Activated naive CD4-positive, alpha-beta T cell treated with anti-CD3 and anti-CD28 coated beads, Interleukin-2, amount 50 U/mL, for 24 hours (primary cell): ENCODE results near the gene TP53INP2.
"Not testable (repeated sequence)": the region's sequence is repeated elsewhere in the genome, so short reads cannot be mapped to it uniquely, and the experiment has no call there.

Experiments used
- H3K27ac Mint-ChIP-seq: one replicate; pipeline ENCODE4 v1.8.0; 2021; ENCODE audit warnings: mild to moderate bottlenecking, mixed read lengths
- H3K27me3 Mint-ChIP-seq: one replicate; pipeline ENCODE4 v1.8.0; 2021; ENCODE audit warnings: mixed read lengths
- H3K36me3 Mint-ChIP-seq: one replicate; pipeline ENCODE4 v1.8.0; 2021; ENCODE audit warnings: mixed read lengths
- H3K4me1 Mint-ChIP-seq: one replicate; pipeline ENCODE4 v1.8.0; 2021; ENCODE audit warnings: mixed read lengths
- H3K4me3 Mint-ChIP-seq: one replicate; pipeline ENCODE4 v1.8.0; 2021; ENCODE audit warnings: mild to moderate bottlenecking, mixed read lengths
- H3K9me3 Mint-ChIP-seq: one replicate; pipeline ENCODE4 v1.8.0; 2021; ENCODE audit warnings: mixed read lengths

The TP53INP2 gene

DNA sequence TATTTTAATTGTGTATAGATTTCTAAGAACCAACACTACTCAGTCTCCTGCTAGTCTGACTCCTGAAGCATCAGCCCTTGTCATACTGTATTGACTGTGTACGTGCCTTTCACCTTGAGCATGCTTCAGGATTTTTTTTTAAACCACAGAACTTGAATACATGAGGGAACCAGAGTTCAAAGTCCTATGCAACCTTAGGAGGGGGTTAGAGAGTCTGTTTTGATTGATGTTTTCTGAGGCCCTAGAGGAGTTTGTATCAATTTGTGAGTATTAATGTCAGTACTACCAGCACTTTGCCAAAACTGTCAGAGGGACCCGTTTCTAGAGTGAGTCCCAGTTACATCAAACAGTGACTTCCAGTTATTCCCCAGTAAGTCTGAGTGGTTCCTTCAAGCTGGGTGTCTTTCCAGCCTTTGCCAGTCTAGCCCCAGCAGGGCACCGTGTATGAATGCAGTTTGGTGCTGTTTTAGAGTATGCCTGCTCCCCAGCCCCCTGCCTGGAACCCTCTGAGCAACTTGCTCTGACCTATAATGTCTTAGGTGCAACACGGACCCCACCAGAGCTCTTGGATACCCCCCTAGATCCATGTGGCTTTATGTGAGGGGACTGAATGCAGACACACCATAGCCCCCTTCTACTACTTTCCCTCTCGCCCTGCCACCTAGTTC is 8.5 kb downstream of the TP53INP2 start:
- Mint-ChIP-seq H3K4me1 (peaks cover 21% of the 10 kb centered on the region), H3K27me3 (no peaks in the 10 kb centered on the region), H3K36me3 (peaks cover 4% of the 10 kb centered on the region), H3K9me3 (no peaks in the 10 kb centered on the region), H3K4me3 (no peak overlapping the region), H3K27ac (no peak overlapping the region)

DNA sequence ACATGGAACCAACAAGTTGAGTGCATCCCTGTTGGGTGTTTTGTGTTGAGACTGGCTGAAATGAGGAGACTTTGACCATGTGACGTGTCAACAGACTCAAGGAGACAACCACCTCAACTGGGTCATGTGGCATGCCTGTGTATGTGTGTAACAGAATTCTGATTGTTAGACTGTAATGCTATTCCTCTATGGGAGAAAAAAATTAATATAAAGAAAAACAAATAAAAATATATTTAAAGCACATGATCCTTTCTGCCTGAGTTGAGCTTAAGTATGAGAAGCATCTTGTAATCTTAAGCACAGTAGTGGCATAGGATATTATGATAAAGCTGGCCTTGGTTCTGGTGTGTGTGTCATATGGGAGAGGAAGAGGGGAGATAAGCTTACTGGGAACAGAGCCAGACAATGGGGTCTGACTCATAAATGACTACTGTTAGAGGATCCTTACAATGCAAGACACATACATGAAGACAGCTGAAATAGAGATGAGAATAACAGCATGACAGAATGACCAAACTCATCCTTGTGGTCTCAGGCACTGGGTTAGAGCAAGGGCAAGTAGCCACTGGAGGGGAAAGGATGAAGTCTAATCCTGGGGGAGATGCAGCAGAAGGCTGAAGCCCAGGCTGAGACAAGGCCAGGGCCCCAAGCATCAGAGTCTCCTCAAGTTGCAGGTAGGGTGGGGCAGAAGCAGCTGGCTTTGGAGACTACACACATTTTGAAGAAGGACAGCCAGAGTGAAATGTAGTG is 9.2 kb downstream of the TP53INP2 start:
- H3K4me3 Mint-ChIP-seq = no peak overlapping the region

GRCh38 chr20:34713944-34714515 is 9.9 kb downstream of the TP53INP2 start:
- H3K4me3 Mint-ChIP-seq, H3K27me3 Mint-ChIP-seq, H3K27ac Mint-ChIP-seq, H3K36me3 Mint-ChIP-seq, H3K9me3 Mint-ChIP-seq: not testable (repeated sequence)
- peaks cover 16% of the 10 kb centered on the region for H3K4me1 Mint-ChIP-seq

More for the DNA sequence above, 9.2 kb downstream of the TP53INP2 start:
- Mint-ChIP-seq H3K36me3 (peaks cover 4% of the 10 kb centered on the region), H3K4me1 (peaks cover 20% of the 10 kb centered on the region), H3K9me3 (no peaks in the 10 kb centered on the region), H3K27me3 (no peaks in the 10 kb centered on the region), H3K27ac (no peak overlapping the region)

GRCh38 chr20:34715384-34715783 is 11.2 kb downstream of the TP53INP2 start:
- no peak overlapping the region for H3K4me3 Mint-ChIP-seq
- peaks cover 4% of the 10 kb centered on the region for H3K36me3 Mint-ChIP-seq
- peaks cover 12% of the 10 kb centered on the region for H3K4me1 Mint-ChIP-seq
- H3K27ac Mint-ChIP-seq = no peak overlapping the region
- H3K9me3 Mint-ChIP-seq = no peaks in the 10 kb centered on the region
- H3K27me3 Mint-ChIP-seq = no peaks in the 10 kb centered on the region

DNA sequence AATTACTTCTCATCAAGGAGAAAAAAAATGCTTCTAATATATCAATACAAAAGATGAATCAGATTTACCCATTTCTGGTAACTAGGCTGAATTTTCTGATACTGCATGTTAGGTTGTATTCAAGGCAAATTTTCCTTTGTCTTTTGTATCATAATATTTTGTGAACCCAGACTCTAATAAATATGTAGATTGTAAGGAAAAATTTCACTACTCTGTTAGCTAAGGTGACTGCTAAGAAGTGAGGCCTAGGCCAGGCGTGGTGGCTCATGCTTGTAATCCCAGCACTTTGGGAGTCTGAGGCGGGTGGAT is 12.7 kb downstream of the TP53INP2 start:
- H3K36me3 Mint-ChIP-seq = peaks cover 4% of the 10 kb centered on the region
- no peaks in the 10 kb centered on the region for H3K27me3 Mint-ChIP-seq
- no peak overlapping the region for H3K4me3 Mint-ChIP-seq
- H3K4me1 Mint-ChIP-seq = peaks cover 8% of the 10 kb centered on the region
- H3K9me3 Mint-ChIP-seq = no peaks in the 10 kb centered on the region
- no peak overlapping the region for H3K27ac Mint-ChIP-seq

- Mint-ChIP-seq H3K27me3 (no peaks in the 10 kb centered on the region), H3K4me3 (no peak overlapping the region), H3K9me3 (no peaks in the 10 kb centered on the region), H3K27ac (no peak overlapping the region), H3K36me3 (peaks cover 4% of the 10 kb centered on the region), H3K4me1 (peaks cover 8% of the 10 kb centered on the region)
Measured at GRCh38 chr20:34717230-34718095, 13.3 kb downstream of the TP53INP2 start.

- not testable (repeated sequence) for H3K9me3 Mint-ChIP-seq, H3K27me3 Mint-ChIP-seq, H3K27ac Mint-ChIP-seq, H3K4me3 Mint-ChIP-seq, H3K36me3 Mint-ChIP-seq, H3K4me1 Mint-ChIP-seq
Measured at GRCh38 chr20:34719242-34720017, 15.3 kb downstream of the TP53INP2 start.

- Mint-ChIP-seq H3K9me3 (no peaks in the 10 kb centered on the region), H3K4me3 (no peak overlapping the region), H3K36me3 (peaks cover 1% of the 10 kb centered on the region), H3K4me1 (no peaks in the 10 kb centered on the region), H3K27ac (no peak overlapping the region), H3K27me3 (no peaks in the 10 kb centered on the region)
Measured at GRCh38 chr20:34720266-34720665, 16.1 kb downstream of the TP53INP2 start.

DNA sequence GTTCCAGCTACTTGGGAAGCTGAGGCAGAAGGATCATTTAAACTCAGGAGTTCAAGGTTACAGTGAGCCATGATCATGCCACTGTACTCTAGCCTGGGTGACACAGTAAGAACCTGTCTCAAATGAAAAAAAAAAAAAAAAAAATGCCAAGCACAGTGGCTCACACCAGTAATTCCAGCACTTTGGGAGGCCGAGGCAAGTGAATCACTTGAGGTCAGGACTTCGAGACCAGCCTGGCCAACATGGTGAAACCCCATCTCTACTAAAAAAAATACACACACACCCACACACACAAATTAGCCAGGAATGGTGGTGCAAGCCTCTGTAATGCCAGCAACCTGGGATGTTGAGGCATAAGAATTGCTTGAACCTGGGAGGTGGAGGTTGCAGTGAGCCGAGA is 18.4 kb downstream of the TP53INP2 start:
- not testable (repeated sequence) for H3K27ac Mint-ChIP-seq, H3K4me1 Mint-ChIP-seq, H3K27me3 Mint-ChIP-seq, H3K4me3 Mint-ChIP-seq, H3K9me3 Mint-ChIP-seq
- H3K36me3 Mint-ChIP-seq = peaks cover 14% of the 10 kb centered on the region

DNA sequence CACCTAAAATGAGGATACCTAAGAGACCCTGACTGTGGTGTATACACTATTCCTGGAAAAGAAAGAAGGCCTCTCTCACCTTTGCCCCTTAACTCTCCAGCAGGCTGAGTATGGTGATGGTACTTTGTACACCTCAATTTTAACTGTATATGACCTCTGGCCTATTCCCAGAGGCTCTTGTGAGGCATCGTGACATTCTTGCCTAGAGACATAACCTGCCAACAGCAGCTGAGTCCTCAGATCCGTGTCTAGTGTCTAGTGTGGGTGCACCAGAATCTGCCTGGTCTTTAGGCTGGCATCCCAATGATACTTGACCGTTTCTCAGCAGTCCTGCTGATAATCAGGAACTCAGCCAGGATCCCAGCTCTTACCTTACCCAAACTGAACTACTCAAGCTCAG is 20.0 kb downstream of the TP53INP2 start:
- H3K9me3 Mint-ChIP-seq = no peaks in the 10 kb centered on the region
- peaks cover 13% of the 10 kb centered on the region for H3K36me3 Mint-ChIP-seq
- H3K4me1 Mint-ChIP-seq = no peaks in the 10 kb centered on the region
- H3K27me3 Mint-ChIP-seq = no peaks in the 10 kb centered on the region
- no peak overlapping the region for H3K4me3 Mint-ChIP-seq
- H3K27ac Mint-ChIP-seq = no peak overlapping the region

- Mint-ChIP-seq H3K4me1 (no peaks in the 10 kb centered on the region), H3K9me3 (no peaks in the 10 kb centered on the region), H3K4me3 (no peak overlapping the region), H3K36me3 (peaks cover 22% of the 10 kb centered on the region), H3K27ac (no peak overlapping the region), H3K27me3 (no peaks in the 10 kb centered on the region)
Measured at GRCh38 chr20:34729416-34729815, 25.3 kb downstream of the TP53INP2 start.

DNA sequence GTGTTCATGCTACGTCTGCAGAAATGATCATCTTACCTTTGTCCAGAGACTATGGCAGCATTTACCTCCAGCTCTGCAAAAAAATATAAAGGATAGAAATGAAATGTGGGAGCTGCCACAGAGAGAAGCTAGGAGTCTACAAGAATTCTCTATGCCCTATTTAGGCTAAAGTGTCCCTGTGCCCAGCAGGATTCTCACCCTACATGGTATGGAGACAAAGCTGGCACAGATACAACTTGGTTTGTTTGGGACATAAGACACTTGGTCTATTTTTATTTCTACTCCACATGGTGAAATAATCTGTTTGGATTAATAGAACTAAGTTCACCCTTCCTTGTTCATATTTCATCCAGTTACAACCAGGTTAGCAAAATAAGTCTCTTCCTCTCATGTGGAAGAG is 28.4 kb downstream of the TP53INP2 start:
- Mint-ChIP-seq H3K27me3 (no peaks in the 10 kb centered on the region), H3K4me1 (no peaks in the 10 kb centered on the region), H3K36me3 (peaks cover 9% of the 10 kb centered on the region), H3K4me3 (no peak overlapping the region), H3K27ac (no peak overlapping the region), H3K9me3 (no peaks in the 10 kb centered on the region)

DNA sequence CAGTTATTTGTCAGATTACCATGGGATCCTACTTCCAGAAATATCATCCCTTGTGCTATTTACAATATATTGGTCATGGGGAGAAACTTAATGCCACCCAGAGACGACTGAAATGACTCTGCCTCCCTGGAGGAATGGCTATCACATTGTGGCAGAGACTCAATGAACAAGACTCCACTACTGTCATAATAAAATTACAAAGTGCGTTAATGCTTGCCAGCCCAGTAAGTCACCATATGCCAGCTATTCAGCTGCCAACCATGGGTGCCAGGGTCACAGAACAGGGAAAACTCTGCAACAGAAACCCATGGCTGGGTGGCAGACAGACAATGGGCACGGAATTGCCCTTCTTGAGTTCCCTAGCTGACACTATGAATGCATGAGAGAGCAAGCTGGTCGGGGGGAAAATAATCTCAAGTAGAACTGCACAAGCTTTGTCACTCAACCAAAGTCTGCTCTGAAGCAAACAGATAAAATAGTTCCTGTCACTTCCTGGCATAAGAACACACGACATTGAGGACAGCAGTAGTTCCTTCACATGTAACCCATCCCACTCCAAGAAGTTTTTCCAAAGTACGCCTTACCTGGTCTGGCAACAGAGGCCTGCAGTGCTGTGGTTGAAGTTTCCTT is 32.1 kb downstream of the TP53INP2 start:
- Mint-ChIP-seq H3K4me3 (no peak overlapping the region), H3K4me1 (no peaks in the 10 kb centered on the region), H3K27me3 (no peaks in the 10 kb centered on the region), H3K27ac (no peak overlapping the region), H3K9me3 (no peaks in the 10 kb centered on the region), H3K36me3 (peaks cover 10% of the 10 kb centered on the region)

GRCh38 chr20:34743039-34743438 is 38.9 kb downstream of the TP53INP2 start:
- Mint-ChIP-seq H3K36me3 (peaks cover 15% of the 10 kb centered on the region), H3K27ac (no peak overlapping the region), H3K4me1 (no peaks in the 10 kb centered on the region), H3K9me3 (no peaks in the 10 kb centered on the region), H3K27me3 (no peaks in the 10 kb centered on the region), H3K4me3 (no peak overlapping the region)

GRCh38 chr20:34744340-34744739 is 40.2 kb downstream of the TP53INP2 start:
- H3K27me3 Mint-ChIP-seq = no peaks in the 10 kb centered on the region
- no peak overlapping the region for H3K27ac Mint-ChIP-seq
- H3K4me3 Mint-ChIP-seq = no peak overlapping the region
- H3K9me3 Mint-ChIP-seq = no peaks in the 10 kb centered on the region
- H3K4me1 Mint-ChIP-seq = no peaks in the 10 kb centered on the region
- H3K36me3 Mint-ChIP-seq = peaks cover 15% of the 10 kb centered on the region
